ENCODE data around the gene CDIPT. TPM values are rescaled to one million over a fixed set of nuclear protein-coding genes. Genes with fewer than 3 reads are reported as not detected.
A peak's percentile ranks its signal among the peaks of the same experiment; 100 is the strongest.

Gene CDIPT
- total RNA-seq, 4 donors from 2014 or later: 68.7 to 112 (median 96.7) TPM

GRCh38 chr16:29826342-29826695 lies 36.7 kb downstream of the CDIPT start:
- no peak overlapping the region for H3K4me3 ChIP-seq
- peak overlapping the region; percentile 63 for H3K27ac ChIP-seq
- peaks cover 65% of the 10 kb centered on the region for H3K4me1 ChIP-seq
- H3K27me3 ChIP-seq: no peaks in the 10 kb centered on the region
- DNase-seq (ENCODE audit: low spot score in 2 of 2): no peak
- H3K36me3 ChIP-seq: peaks cover 10% of the 10 kb centered on the region
- H3K9me3 ChIP-seq: no peaks in the 10 kb centered on the region
- WGBS: 90% methylated on average over 8 of the region's 8 CpGs
- no peak for TF ChIP-seq POLR2A (IDR thresholded peaks at IDR 0.05)
- TF ChIP-seq POLR2AphosphoS5 (IDR thresholded peaks at IDR 0.05): no peak
- TF ChIP-seq EP300 (IDR thresholded peaks at IDR 0.05): no peak
- TF ChIP-seq CTCF (IDR thresholded peaks at IDR 0.05): no peak

DNA sequence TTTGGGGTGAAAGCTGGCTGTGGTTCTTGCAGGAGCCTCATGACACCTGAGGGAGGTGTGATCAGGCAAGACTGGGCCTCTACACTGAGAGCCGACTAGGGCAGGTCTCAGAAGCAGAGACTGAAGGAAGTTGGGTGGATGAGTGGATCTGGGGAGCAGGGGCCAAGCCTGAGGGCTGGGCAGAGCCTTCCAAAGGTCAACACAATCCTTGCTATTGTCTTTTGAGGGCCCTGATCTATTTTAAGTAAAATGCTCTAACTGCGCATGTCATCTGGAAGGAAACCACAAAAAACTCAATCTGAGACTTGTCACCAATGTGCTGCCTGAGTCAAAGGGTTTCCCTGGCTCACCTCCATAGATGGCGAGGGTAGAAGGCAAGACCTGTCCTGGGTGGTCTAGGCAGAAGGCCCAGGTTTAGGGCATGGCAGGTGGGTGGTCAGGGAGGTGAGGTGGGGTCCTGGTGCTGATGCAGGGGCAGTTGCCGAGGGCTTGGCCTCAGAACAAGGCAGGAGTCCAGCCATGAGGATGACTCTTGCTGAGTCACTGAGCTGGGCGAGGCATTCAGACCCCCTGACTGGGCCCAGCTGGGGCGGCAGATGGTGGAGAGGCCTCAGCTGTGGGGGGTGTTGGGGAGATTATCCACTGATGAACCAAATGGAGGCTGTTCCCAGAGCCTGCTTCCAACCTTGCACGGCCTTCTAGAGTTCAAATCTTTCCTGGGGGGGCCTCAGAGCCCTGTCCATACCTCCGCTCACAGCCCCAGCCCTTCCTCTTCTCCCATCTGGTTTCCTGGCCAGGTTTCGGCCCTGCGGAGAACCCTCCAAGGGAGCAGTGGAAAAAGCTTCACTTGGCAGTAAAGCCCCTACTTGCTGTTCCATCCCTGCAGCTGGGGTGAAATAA lies 37.6 kb downstream of the CDIPT start:
- Histone ChIP-seq H3K4me1 (peaks cover 62% of the 10 kb centered on the region), H3K36me3 (peaks cover under 1% of the 10 kb centered on the region), H3K9me3 (no peaks in the 10 kb centered on the region), H3K4me3 (peak overlapping the region; percentile 11), H3K27ac (peak overlapping the region; percentile 63), H3K27me3 (no peaks in the 10 kb centered on the region)
- WGBS: 68% methylated on average over 7 of the region's 10 CpGs
- no peak for TF ChIP-seq EP300 (IDR thresholded peaks at IDR 0.05)
- TF ChIP-seq CTCF (IDR thresholded peaks at IDR 0.05): no peak
- no peak for TF ChIP-seq POLR2A (IDR thresholded peaks at IDR 0.05)
- no peak for TF ChIP-seq POLR2AphosphoS5 (IDR thresholded peaks at IDR 0.05)
- no peak for DNase-seq (ENCODE audit: low spot score in 2 of 2)

GRCh38 chr16:29824589-29825144 lies 38.4 kb downstream of the CDIPT start:
- Histone ChIP-seq H3K9me3 (no peaks in the 10 kb centered on the region), H3K27me3 (no peaks in the 10 kb centered on the region), H3K4me3 (no peak overlapping the region), H3K36me3 (peaks cover under 1% of the 10 kb centered on the region), H3K27ac (peak overlapping the region; percentile 63), H3K4me1 (peaks cover 67% of the 10 kb centered on the region)
- WGBS: 26% methylated on average over 7 of the region's 7 CpGs
- no peak for DNase-seq (ENCODE audit: low spot score in 2 of 2)
- no peak for TF ChIP-seq EP300 (IDR thresholded peaks at IDR 0.05)
- no peak for TF ChIP-seq CTCF (IDR thresholded peaks at IDR 0.05)
- TF ChIP-seq POLR2A (IDR thresholded peaks at IDR 0.05): no peak
- no peak for TF ChIP-seq POLR2AphosphoS5 (IDR thresholded peaks at IDR 0.05)

- TF ChIP-seq CTCF (IDR thresholded peaks at IDR 0.05) (no peak), POLR2AphosphoS5 (IDR thresholded peaks at IDR 0.05) (no peak), EP300 (IDR thresholded peaks at IDR 0.05) (no peak), POLR2A (IDR thresholded peaks at IDR 0.05) (no peak)
- H3K27ac ChIP-seq: peak overlapping the region; percentile 88
- no peak for DNase-seq (ENCODE audit: low spot score in 2 of 2)
- H3K9me3 ChIP-seq: no peaks in the 10 kb centered on the region
- H3K27me3 ChIP-seq: no peaks in the 10 kb centered on the region
- H3K36me3 ChIP-seq: peaks cover 12% of the 10 kb centered on the region
- WGBS: 12% methylated on average over 6 of the region's 7 CpGs
- H3K4me3 ChIP-seq: peak overlapping the region; percentile 63
- H3K4me1 ChIP-seq: peaks cover 86% of the 10 kb centered on the region
Observed at GRCh38 chr16:29821643-29822115, 41.3 kb downstream of the CDIPT start.
